ENCODE results near the gene TNFRSF21. TPM values are rescaled to one million over a fixed set of nuclear protein-coding genes. Genes with fewer than 3 reads are reported as not detected.

TNFRSF21 gene
- total and polyA plus RNA-seq, 10 of the 15 experiments (the other 5 are each of a cell fraction or from before 2014, with no cell fraction given): 0.09 to 1.0 (median 0.27) TPM

GRCh38 chr6:47250302-47250701 is 59.4 kb downstream of the TNFRSF21 start:
- no peaks in the 10 kb centered on the region for H3K9me3 ChIP-seq (replicated peaks; ENCODE audit: control insufficient read depth, insufficient read depth, low read length)
- BruUV-seq (replicated peaks): no TSS peak
- FAIRE-seq (no peak), DNase-seq (ENCODE audit: low read depth, low spot score) (no peak), ATAC-seq (no peak)
- ChIA-PET RAD21 (ENCODE audit: unreplicated experiment) (interaction anchor here (0.8 kb wide), 1 partner anchor 56 kb away, joined by 6 read pairs; no protein-coding TSS in a partner anchor), POLR2A (interaction anchor here (1.5 kb wide), 1 partner anchor 15 kb away, joined by 3 read pairs; no protein-coding TSS in a partner anchor), SMC1A (ENCODE audit: uncharacterized antibody, unreplicated experiment) (interaction anchor here (1.2 to 1.6 kb wide), 3 partner anchors 10 to 152 kb away, joined by 3 to 6 read pairs (median 4); no protein-coding TSS in a partner anchor), CTCF (interaction anchor here (1.8 kb wide), 1 partner anchor 9 kb away, joined by 6 read pairs; no protein-coding TSS in a partner anchor)
- H3K27me3 ChIP-seq (replicated peaks in 1 of 2; ENCODE audit: control insufficient read depth in 2 of 2, insufficient read depth in 2 of 2, low read length in 1 of 2): no peaks in the 10 kb centered on the region; a peak in 1 of 4 replicates
- TF ChIP-seq CHD2 (IDR thresholded peaks at IDR 0.05; ENCODE audit: borderline replicate concordance, low read depth, low read length) (no peak), DPF2 (IDR thresholded peaks at IDR 0.05) (no peak), YY1 (IDR thresholded peaks at IDR 0.05; ENCODE audit: low read depth, low read length) (no peak), TAF1 (IDR thresholded peaks at IDR 0.05; ENCODE audit: borderline replicate concordance, low read depth, low read length) (no peak)
- H3K4me3 ChIP-seq: no peak overlapping the region
- no peaks in the 10 kb centered on the region for H3K79me2 ChIP-seq (ENCODE audit: control insufficient read depth, insufficient read depth, low read length)
- intact Hi-C loops (cut with micrococcal nuclease; ENCODE audit: unreplicated experiment): no loop called here
- no peaks in the 10 kb centered on the region for H4K20me1 ChIP-seq (ENCODE audit: control insufficient read depth, insufficient read depth)
- no peak overlapping the region for H3K4me2 ChIP-seq (ENCODE audit: control insufficient read depth, insufficient read depth)
- H3K27ac ChIP-seq (ENCODE audit: control insufficient read depth, insufficient read depth): no peak overlapping the region
- no peaks in the 10 kb centered on the region for H3K36me3 ChIP-seq (ENCODE audit: control insufficient read depth in 2 of 2, insufficient read depth in 2 of 2, low read length in 1 of 2)
- in situ Hi-C loops (cut with MboI): no loop called here
- no peak overlapping the region for H3K9ac ChIP-seq (ENCODE audit: control insufficient read depth, insufficient read depth, low read length)
- no peak overlapping the region for H2AFZ ChIP-seq (ENCODE audit: control insufficient read depth, low read depth, low read length)
- H3K4me1 ChIP-seq (ENCODE audit: control insufficient read depth, insufficient read depth, low read length): peaks cover 14% of the 10 kb centered on the region; the same call in 1 of the 2 replicates
- WGBS (ENCODE audit: insufficient coverage, insufficient replicate concordance, low lambda C conversion rate, missing lambda C conversion rate): 96% methylated on average over 1 of the region's 1 CpG

GRCh38 chr6:47248446-47248845 is 61.3 kb downstream of the TNFRSF21 start:
- DNase-seq (ENCODE audit: low read depth, low spot score): no peak
- Histone ChIP-seq H3K36me3 (ENCODE audit: control insufficient read depth in 2 of 2, insufficient read depth in 2 of 2, low read length in 1 of 2) (no peaks in the 10 kb centered on the region), H2AFZ (ENCODE audit: control insufficient read depth, low read depth, low read length) (no peak overlapping the region), H3K4me2 (ENCODE audit: control insufficient read depth, insufficient read depth) (no peak overlapping the region), H3K9ac (ENCODE audit: control insufficient read depth, insufficient read depth, low read length) (no peak overlapping the region), H3K4me3 (no peak overlapping the region), H3K9me3 (replicated peaks; ENCODE audit: control insufficient read depth, insufficient read depth, low read length) (no peaks in the 10 kb centered on the region), H3K4me1 (ENCODE audit: control insufficient read depth, insufficient read depth, low read length) (peaks cover 14% of the 10 kb centered on the region; the same call in 1 of the 2 replicates), H3K27ac (ENCODE audit: control insufficient read depth, insufficient read depth) (no peak overlapping the region), H3K79me2 (ENCODE audit: control insufficient read depth, insufficient read depth, low read length) (no peaks in the 10 kb centered on the region), H3K27me3 (replicated peaks in 1 of 2; ENCODE audit: control insufficient read depth in 2 of 2, insufficient read depth in 2 of 2, low read length in 1 of 2) (no peaks in the 10 kb centered on the region), H4K20me1 (ENCODE audit: control insufficient read depth, insufficient read depth) (no peaks in the 10 kb centered on the region)
- in situ Hi-C loops (cut with MboI): no loop called here
- ChIA-PET SMC1A (ENCODE audit: uncharacterized antibody, unreplicated experiment) (interaction anchor here (0.9 to 3.7 kb wide), 4 partner anchors 13 to 151 kb away, joined by 3 to 10 read pairs (median 6); no protein-coding TSS in a partner anchor), CTCF (interaction anchor here (0.6 kb wide), 1 partner anchor 22 kb away, joined by 4 read pairs; no protein-coding TSS in a partner anchor), RAD21 (ENCODE audit: unreplicated experiment) (interaction anchor here (1.2 to 1.9 kb wide), 2 partner anchors 11 to 58 kb away, joined by 3 to 4 read pairs; no protein-coding TSS in a partner anchor), POLR2A (interaction anchor here (1.4 kb wide), 1 partner anchor 55 kb away, joined by 3 read pairs; no protein-coding TSS in a partner anchor)
- ATAC-seq: 0 out of 3 replicates have a peak, but pooled peaks have one; percentile 19
- intact Hi-C loops (cut with micrococcal nuclease; ENCODE audit: unreplicated experiment): no loop called here
- no TSS peak for BruUV-seq (replicated peaks)
- no peak for FAIRE-seq
- 0% methylated on average over 1 of the region's 1 CpG for WGBS (ENCODE audit: insufficient coverage, insufficient replicate concordance, low lambda C conversion rate, missing lambda C conversion rate)
- no peak for TF ChIP-seq SKIL (IDR thresholded peaks at IDR 0.05; ENCODE audit: low read depth, poor library complexity, severe bottlenecking)
- no peak for TF ChIP-seq E2F8 (IDR thresholded peaks at IDR 0.05; ENCODE audit: low read depth, partially characterized antibody)
- TF ChIP-seq PRDM15 (CRISPR knock-in tag; IDR thresholded peaks at IDR 0.05): no peak
